GF-D8 (cell line): Measurements from ENCODE around the gene MLC1.

Source experiments
- DNase-seq: peaks from one replicate; lab custom pipeline; 2025; lab: John Stamatoyannopoulos, UW

Gene MLC1

DNA sequence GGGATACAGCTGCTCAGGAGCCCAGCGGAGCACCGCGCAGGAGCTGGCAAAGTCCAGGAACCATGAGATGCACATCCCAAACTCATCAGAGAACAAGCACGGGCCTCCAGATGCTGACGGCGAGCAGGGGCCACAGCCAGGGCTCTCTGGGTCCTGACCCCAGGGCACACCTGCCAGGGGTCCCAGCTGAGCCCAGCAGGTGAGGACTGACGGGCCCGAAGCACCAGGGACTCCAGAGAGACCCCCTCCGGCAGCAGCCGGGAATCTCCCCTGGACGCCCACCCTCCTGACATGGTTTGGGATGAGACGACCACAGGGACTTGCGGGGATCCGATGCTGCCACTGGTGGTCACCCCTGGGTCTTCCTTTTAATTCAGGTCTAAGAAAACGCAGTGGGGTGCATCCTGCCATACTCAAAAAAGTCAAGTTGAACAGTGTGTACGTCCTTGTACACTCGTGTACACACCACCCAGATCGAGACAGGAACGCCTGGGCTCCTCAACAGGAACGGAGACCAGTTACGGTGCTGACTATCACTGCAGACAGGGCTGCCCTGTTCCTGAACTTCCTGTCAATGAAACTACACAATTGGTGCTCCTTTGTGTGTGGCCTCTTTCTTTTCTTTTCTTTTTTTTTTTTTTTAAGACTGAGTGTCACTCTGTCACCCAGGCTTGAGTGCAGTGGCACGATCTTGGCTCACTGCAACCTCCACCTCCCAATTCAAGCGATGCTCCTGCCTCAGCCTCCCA, 49.1 kb downstream of the MLC1 start:
- no peak for DNase-seq

DNA sequence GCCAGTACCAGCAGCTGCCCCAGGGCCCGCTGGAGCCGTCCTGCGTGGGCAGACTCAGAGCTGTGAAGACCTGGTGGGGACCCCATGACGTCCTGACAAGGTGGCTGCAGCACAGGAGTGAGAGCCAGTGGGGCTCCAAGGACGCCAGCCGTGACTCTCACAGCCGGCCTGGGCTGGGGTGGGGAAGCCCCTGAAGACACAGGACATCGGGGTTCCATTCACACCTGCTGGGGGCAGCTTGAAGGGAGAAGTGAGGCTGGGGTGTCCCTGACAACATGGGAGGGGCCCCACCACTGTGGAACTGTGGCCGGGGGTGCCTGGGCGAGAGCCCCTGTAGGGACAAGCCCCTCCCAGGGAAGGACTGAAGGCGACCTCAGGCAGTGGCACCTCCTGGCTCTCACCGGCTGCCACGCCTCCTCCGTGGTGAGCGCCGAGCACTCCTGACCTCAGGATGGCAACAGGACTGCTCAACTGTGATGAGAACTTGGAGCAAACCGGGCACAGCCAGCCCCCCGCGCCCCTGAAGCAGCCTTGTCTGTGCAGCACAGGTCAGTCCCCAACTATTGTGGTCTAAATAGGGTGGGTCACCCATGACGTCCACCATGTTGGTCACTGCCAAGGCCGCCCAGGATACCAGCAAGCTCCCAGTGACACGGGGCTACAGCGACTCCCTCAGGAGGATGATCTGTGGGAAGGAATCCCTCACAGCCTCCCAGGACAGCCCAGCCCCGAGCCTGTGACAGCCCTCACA, 49.9 kb downstream of the MLC1 start:
- no peak for DNase-seq

DNA sequence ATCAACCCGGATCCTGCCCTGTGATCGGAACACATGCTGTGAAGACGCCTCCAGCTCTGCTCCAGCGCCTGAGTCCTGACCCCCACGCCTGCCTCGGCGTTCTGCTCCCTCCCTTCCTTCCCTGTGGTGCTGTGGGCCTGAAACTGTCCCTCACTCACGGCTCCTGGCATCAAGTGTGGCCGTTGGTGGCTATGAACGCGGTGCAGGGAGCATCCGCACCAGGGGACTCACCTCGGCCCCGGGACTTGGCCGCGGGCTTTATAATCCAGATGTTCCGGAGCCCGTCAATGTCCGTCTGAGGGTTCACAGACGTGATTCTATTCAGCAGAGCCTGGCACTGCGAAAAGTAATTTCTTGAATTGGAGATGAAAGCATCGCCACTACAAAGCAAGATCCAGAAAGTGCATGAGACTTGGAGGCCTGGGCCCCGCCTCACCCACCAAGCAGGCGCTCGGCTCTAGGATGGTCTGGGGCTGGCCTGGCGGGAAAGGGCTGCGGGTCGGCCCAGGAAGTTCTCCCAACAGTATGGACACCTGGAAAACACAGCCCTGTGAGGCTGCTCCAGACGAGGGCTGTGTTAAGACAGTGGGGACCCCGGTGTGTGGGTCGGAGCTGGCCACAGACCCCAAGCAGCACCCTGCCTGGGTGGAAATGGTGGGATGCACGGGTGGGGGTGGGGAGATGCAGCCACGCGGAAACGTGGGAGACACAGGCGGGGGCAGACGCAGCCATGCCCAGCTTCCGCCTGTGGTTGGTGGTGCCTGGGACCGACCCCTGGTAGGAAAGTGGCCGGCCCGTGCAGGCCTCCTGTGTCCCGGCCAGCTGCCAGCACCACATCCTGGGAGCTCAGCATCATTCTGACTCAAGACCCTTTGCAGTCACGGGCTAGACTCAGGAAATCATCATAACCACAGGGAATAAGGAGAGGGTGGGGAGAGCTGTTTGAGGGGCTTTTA, 50.8 kb downstream of the MLC1 start:
- DNase-seq: no peak

DNA sequence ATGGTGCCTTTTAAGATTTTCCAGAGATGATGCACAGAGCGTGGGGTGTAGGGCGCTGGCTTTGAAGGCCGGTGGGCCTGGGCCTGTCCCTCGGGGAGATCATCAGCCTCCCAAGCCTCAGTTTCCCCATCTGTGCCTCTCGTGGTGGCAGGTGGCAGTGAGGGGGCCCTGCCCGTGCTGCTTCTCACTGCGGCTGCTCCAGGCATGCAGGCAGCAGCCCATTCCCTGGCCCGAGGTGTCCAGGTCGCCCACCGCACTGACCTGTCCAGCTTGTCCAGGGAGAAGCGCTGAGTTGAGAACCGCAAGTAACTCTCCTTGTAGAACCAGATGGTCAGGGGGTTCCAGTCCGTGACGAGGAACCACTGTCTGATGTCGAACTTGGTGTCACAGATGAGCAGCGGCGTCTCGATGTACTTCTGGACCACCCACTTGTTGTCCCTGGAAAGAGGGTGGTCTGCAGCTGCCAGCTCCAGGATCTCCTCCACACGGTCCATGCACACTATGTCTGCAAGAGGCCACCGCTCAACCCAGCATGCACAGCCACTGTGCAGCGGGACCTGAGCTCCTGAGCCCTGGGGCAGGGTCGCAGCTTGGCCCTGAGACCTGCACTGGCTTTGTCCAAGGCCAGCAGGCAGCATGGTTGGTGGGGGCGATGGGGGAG, 52.2 kb downstream of the MLC1 start:
- DNase-seq: no peak

DNA sequence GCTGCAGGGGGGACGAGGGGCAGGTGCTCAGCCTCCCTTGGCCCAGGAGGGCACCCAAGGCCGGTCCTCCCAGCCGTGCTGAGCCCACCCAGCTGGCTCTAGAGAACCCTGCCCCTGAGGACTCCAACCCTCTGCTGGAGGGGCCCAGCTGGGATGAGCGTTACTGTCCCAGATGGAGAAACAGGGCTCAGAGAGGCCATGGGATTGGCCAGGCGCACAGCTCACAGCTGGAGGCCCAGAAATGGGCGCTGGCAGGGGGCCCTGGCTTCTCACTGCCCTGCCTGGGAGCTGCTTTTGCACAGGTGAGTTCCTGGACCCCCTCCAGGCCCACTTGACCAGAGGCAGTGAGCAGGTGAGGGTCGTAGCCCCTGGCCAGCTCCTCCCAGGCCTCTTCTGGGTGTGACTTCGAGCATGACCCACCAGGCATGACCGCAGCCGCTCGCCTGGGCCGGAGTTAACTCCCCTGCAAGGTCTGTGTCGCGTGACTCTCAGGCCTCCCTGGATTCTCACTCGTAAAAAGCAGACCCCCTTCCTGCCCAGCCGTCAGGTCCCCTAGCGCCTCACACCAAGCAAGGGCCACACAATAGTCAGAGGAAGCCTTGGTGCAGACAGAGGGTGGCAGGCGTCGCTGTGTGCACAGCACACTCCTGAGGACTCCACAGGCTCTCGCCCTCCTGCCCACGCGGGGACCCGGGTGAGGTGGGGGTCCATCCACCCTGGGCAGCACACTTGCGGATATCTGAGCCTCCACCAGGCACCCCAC, 52.9 kb downstream of the MLC1 start:
- DNase-seq: no peak

DNA sequence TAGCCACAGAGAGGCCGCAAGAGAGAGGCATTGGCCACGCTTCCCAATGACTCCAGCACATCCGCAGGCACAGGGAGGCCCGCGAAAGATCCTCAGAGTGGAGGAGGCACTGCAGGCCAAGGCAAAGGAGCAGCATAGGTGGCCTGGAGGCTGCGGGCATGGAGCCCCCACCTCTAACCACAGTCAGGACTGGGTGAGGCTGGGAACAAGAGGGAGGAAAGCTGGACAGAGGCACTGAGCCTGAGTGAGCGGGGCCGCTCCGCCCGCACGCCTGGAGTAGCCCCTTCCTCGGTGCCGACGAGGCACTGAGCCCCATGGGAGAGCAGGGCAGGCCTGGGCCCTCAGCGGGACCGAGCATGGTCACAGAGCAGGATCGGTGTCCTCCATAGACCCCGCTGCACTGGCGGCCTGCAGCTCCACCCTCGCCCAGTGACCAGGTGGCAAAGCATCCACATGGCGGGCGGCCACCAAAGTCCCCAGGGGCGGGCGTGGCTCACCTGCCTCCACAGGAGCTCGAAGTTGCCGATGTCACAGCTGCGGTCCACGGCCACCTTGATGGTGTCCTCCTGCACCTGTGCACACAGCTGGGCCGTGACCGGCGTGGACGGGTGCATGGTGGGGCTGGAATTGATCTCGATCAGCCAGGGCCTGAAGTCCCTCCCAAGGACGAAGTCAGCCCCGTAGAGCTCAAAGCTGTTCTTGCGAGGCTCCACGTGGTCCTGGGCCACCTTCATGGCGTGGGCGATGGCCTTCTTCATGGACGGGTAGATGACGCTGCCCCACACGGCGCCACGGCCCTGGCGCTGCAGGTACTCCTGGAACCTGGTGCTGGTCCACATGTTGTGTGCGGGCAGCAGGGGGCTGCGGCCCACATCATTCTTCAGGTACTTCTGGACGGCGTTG, 53.8 kb downstream of the MLC1 start:
- DNase-seq: no peak

DNA sequence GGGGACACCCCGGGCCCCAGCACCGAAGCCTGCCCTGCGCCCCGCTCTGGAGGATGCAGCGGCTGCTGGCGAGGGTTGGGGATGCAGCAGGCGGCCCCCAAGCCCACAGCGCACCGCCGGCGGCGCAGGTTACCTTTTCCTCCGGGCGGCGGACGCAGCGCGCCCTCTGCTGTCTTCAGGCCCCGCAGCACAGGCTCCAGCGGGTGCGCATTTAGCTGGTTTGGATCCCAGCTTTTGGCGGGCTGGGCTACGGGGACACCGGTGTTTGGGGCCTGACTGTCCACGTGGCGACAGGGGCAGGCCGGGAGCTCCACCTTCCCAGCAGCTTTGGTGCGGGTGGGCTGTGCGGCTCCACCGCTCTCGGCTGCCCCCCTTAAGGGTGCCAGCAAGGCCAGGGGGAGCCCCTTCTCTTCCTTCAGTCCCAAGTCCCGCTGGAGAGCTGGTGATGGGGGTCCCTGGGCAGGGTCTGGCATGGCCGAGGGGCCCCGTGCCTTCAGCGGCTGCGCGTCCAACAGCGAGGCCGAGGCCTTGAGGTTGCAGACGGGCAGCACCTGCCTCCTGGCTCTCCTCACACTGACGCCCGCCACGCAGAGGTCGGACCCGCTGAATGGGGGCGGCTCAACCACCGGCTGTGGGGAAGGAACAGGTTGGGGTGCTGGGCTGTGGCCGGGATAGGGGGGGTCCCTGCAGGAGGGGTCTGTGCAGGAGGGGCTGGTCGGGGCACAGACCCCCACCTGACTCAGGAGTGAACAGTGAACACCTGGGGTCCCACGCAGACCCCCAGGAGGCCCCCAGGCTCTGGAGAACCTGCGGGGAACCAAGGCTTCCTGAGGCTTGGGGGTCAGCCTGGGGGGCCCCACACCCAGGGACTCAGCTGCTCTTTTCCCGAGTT, 54.7 kb downstream of the MLC1 start:
- DNase-seq: no peak

DNA sequence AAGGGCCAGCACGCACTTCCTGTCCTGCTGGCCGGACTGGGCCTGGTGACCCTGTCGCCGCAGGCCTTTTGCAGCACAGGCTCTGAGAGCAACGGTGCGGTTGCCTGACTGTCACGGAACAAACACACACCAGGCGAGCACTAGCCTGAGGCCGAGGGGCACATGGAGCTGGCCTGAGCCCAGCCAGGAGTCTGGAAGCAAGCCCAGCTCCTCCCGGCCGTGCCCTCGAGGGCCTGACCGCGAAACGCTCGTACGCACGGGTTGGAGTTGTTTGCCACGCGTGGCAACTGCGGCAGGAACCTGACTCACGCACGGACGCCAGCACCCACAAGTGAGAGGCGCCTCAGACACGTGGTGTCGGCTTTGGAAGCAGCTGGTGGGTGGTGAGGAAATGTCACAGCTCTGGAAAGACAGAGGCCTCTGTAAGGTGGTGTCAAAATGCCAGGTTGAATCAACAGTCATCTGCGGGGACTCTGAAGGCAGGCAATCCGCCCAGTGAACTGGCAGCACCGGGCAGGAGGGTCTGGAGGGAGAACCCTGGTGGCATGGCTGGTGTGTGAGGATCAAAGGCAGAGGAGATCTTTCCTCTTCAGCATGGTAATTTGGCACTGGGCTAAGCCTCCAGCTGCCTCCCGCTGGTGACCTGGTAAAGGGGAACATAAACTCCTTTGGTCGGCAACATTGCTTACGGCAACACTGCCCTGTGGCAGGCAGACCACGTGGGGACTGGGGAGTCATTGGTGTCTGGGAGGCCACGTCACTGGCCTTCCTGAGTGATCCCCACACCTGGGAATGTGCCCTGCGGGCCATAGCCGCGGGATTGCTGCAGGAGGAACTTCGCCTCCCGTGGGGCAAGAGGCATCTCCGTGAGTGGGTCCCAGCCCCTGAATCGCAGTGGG, 57.3 kb downstream of the MLC1 start:
- DNase-seq: no peak

DNA sequence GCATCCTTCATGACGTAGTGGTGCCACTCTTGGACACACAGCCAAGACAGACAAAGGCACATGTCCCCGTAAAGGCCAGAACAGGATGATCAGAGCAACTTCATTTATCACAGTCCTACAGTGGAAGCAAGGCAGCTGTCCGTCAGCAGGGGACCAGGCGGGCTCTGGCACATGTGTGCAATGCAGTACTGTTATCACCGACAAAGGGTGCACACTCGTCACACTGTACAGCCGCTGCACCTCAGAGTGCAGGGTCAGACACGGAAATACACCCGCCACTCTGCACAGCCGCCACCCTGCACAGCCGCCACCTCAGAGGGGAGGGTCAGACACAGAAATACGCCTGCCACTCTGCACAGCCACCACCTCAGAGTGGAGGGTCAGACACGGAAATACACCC, 59.2 kb downstream of the MLC1 start:
- no peak for DNase-seq

DNA sequence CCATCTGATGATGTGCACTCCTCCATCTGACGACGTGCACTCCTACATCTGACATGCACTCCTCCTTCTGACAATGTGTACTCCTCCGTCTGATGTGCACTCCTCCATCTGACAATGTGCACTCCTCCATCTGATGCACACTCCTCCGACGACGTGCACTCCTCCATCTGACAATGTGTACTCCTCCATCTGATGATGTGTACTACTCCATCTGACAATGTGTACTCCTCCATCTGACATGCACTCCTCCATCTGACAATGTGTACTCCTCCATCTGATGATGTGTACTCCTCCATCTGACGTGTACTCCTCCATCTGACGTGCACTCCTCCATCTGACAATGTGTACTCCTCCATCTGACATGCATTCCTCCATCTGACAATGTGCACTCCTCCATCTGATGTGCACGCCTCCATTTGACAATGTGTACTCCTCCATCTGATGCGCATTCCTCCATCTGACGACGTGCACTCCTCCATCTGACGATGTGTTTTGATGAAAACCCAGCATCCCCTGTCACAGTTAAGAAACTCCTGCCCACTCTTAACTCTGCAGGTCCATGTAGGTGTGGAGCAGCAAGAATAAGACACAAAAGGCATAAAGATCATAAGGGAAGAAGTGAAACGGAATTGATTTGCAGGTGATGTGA, 62.9 kb downstream of the MLC1 start:
- DNase-seq: no peak

DNA sequence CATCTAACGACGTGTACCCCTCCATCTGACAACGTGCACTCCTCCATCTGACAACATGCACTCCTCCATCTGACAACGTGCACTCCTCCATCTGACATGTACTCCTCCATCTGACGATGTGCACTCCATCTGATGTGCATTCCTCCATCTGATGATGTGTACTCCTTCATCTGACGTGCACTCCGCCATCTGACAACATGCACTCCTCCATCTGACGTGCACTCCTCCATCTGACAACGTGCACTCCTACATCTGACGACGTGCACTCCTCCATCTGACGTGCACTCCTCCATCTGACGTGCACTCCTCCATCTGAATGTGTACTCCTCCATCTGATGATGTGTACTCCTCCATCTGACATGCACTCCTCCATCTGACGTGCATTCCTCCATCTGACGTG, 64.6 kb downstream of the MLC1 start:
- no peak for DNase-seq

DNA sequence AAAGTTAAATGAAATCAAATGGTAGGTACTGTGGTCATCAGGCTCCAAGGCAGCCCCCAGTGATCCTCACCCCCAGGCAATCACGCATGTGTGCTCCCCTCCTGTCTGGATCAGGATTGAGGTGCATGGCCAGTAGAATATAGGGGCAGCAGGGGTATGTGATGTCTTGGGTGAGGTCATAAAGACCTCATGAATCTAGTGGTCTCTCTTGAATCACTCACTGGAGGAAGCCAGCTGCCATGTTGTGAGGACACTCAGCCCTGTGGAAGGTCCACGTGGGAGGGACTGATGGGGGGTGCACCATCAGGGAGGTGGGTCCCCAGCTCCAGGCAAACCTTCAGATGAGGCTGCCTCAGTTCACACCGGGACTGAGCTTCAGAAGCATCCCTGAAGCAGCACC, 65.9 kb downstream of the MLC1 start:
- DNase-seq: no peak

DNA sequence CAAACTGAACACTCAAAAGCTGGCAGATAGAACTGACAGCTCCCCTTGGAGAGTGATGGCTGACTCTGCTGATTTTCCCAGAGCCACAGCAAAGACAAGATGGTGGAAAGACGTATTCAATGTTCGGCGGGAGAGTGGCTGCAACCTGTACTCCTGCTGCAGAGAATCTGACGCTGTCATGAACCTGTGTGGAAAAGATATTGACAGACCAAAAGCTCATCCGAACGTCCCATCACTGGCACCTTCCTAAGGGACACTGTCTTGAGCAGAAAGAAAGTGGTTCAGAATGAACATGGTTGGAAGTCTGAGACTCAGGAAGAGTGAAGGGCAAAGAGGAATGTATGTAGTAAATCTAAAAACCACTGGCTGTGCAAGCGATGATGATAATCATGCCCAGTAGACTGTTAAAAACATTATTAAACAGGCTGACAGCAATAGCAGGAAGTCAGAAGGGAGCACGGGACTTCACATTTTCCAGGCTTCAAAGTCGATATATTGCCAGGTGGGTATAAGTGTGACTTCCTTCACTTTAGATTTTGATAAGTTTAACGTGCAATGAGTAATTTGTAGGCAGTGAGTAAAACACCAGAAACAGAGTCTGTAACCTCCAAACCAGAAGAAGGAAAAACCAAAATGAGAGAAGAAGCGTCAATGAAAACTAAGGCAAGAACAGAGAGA, 66.5 kb downstream of the MLC1 start:
- DNase-seq: no peak

DNA sequence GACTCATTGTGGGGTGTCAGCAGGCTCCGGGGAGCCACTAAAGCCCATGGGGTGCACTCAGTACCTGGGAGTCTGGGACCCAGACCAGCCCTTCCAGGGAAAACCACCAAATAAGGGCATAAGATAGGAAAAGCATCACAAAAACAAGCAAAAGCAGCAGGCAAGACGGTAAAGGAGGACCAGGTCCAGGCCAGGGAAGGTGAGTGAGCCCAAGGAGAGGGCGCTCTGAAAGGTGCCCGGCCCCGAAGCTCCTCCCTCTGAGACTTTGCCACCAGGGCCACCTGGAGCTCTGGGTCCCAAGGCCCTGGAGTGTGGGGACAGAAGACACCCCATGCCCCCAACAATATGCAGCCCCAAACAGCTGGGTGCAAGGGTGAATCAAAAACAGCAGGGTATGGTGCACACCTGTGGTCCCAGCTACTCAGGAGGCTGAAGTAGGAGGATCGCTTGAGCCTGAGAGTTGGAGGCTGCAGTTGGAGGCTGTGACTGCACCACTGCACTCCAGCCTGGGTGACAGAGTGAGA, 67.5 kb downstream of the MLC1 start:
- no peak for DNase-seq

DNA sequence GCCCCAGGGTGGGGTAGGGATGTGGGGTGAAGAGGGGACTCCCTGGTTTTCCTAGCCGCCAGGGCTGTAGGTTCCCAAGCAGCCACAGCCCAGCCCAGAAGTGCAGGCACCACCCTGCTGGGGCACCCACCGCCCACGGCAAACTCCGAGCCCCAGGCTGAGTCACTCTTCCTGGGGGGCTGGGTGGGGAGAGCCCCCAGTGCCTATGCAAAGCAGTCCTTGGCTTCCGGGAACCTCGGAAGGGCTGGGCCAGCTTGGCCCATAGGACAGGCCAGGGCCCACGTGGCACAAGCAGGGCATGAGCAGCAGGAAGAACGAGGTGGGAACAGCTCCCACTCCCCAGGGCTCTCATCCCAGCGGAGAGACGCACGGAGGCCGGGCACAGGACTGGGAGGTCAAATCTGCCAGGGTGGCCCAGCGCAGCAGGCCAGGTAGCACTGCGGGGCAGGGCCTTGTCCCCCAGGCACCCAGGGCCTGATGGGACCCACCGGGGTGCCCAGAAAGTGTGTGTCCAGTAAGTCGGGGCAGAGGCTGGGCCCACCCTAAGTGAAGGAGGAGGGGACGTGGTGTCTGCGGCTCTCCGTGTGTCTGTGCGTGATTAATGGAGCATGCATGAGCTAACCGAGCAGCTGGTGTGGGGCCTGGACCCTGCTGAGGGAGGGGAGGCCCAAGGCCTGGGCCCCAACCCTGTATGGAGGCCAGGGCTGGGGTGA, 68.1 kb downstream of the MLC1 start:
- DNase-seq: no peak
